RWPE2 (cell line): ENCODE measurements around the gene NKX1-1.

Experiments
- ATAC-seq: fragments of 200-7000 bp; cut with Tn5 transposase; 3 replicates; pipeline ENCODE4 v1.9.1; 2021; ENCODE audit warnings: low read depth
- DNase-seq: peaks from one replicate; pipeline ENCODE4 v3.0.0-alpha.2; 2020; ENCODE audit warnings: low spot score
- H3K27ac ChIP-seq: fragments of 450-650 bp; 2 replicates; pipeline ENCODE4 v1.5.1; 2017; ENCODE audit warnings: mild to moderate bottlenecking; ENCODE audit not compliant: poor library complexity, severe bottlenecking
- H3K27me3 ChIP-seq: fragments of 250-450 bp; sonication (Bioruptor Pico); 2 replicates; pipeline ENCODE4 v1.5.1; 2021; ENCODE audit warnings: mild to moderate bottlenecking, moderate library complexity; ENCODE audit not compliant: insufficient read depth, poor library complexity, severe bottlenecking
- H3K36me3 ChIP-seq: fragments of 250-450 bp; sonication (Bioruptor Pico); 2 replicates; pipeline ENCODE4 v1.5.1; 2020; ENCODE audit warnings: low read depth, mild to moderate bottlenecking, moderate library complexity
- H3K4me1 ChIP-seq: fragments of 250-450 bp; sonication (Bioruptor Pico); 2 replicates; pipeline ENCODE4 v1.5.1; 2021; ENCODE audit warnings: mild to moderate bottlenecking, moderate library complexity; ENCODE audit not compliant: insufficient read depth, poor library complexity, severe bottlenecking
- H3K4me3 ChIP-seq: fragments of 250-450 bp; sonication (Bioruptor Pico); 2 replicates; pipeline ENCODE4 v1.5.1; 2021; ENCODE audit warnings: mild to moderate bottlenecking, moderate library complexity; ENCODE audit not compliant: severe bottlenecking
- H3K9me3 ChIP-seq: fragments of 250-450 bp; sonication (Bioruptor Pico); 2 replicates; pipeline ENCODE4 v1.5.1; 2021; ENCODE audit warnings: mild to moderate bottlenecking, moderate library complexity; ENCODE audit not compliant: severe bottlenecking
- TF ChIP-seq, protein P1 (sequence below): fragments of 450-650 bp; IDR thresholded peaks from one replicate; pipeline ENCODE4 v1.5.1; 2017; ENCODE audit warnings: mild to moderate bottlenecking, moderate library complexity; ENCODE audit not compliant: poor library complexity, severe bottlenecking

Gene NKX1-1

DNA sequence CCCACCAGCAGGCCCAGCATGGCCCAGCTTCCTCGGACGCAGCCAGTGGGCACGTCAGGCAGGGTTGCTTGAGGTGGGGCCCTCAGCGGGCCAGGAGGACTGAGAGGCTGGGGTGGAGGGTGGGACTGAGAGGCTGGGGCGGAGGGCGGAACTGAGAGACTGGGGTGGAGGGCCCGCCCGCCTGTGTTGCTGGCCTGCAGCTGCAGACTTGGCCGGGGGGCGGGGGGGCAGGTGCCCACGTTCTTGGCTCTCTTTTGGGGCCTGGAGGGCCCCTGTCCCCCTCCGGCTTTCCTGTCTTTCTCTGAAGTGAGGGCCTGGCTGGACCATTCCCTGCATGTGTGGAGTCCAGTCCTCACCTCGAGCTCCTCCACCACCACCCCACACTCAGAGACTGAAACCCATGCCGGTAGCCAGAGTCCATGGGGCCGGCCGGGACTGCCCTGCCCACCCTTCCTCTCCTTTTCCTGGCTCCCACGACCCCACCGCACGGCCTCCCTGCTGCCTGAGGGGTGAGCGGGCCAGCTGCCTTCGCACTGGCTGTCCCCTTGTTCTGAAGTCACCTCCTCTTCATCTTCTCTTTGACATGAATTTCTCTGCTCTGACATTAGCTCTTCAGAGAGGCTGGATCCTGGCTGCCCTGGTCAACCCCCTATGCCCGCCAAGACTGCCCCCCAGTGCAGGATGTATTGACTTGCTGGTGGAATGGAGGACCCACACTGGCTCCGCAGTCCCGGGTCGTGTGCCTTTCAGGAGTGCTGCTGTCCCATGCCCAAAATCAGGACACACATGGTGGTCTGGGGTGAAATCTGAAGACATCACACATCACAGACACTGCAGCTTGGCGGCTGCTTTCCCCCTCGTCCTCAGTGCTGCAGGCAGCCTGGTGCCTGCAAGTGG is 10.1 kb upstream of the NKX1-1 start:
- ATAC-seq (no peak), DNase-seq (peak; percentile 57)
- peaks cover 44% of the 10 kb centered on the region for H3K27me3 ChIP-seq
- no peaks in the 10 kb centered on the region for H3K36me3 ChIP-seq
- TF ChIP-seq, protein P1, sequence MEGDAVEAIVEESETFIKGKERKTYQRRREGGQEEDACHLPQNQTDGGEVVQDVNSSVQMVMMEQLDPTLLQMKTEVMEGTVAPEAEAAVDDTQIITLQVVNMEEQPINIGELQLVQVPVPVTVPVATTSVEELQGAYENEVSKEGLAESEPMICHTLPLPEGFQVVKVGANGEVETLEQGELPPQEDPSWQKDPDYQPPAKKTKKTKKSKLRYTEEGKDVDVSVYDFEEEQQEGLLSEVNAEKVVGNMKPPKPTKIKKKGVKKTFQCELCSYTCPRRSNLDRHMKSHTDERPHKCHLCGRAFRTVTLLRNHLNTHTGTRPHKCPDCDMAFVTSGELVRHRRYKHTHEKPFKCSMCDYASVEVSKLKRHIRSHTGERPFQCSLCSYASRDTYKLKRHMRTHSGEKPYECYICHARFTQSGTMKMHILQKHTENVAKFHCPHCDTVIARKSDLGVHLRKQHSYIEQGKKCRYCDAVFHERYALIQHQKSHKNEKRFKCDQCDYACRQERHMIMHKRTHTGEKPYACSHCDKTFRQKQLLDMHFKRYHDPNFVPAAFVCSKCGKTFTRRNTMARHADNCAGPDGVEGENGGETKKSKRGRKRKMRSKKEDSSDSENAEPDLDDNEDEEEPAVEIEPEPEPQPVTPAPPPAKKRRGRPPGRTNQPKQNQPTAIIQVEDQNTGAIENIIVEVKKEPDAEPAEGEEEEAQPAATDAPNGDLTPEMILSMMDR, result no peak
- no peak overlapping the region for H3K4me3 ChIP-seq
- H3K9me3 ChIP-seq, result no peaks in the 10 kb centered on the region
- no peak overlapping the region for H3K27ac ChIP-seq
- H3K4me1 ChIP-seq, result no peaks in the 10 kb centered on the region

DNA sequence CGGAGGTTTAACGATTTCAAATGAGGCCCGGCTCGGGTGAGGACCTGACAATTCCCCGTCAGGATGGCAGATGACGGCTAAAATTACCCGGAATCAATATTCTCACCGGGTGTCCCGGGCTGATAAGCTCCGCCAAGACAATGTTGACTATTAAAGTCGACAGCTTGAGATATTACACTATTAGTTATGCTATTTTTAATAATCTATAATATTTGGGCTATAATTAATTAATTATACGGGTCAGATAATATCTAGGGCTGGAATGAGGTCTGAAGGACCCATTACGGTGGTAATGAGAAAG is 9.4 kb upstream of the NKX1-1 start:
- DNase-seq, result no peak
- H3K27me3 ChIP-seq, result peaks cover 44% of the 10 kb centered on the region
- no peaks in the 10 kb centered on the region for H3K9me3 ChIP-seq
- no peak overlapping the region for H3K4me3 ChIP-seq
- TF ChIP-seq, protein P1, result no peak
- no peaks in the 10 kb centered on the region for H3K36me3 ChIP-seq
- no peak for ATAC-seq
- no peak overlapping the region for H3K27ac ChIP-seq
- H3K4me1 ChIP-seq, result no peaks in the 10 kb centered on the region

DNA sequence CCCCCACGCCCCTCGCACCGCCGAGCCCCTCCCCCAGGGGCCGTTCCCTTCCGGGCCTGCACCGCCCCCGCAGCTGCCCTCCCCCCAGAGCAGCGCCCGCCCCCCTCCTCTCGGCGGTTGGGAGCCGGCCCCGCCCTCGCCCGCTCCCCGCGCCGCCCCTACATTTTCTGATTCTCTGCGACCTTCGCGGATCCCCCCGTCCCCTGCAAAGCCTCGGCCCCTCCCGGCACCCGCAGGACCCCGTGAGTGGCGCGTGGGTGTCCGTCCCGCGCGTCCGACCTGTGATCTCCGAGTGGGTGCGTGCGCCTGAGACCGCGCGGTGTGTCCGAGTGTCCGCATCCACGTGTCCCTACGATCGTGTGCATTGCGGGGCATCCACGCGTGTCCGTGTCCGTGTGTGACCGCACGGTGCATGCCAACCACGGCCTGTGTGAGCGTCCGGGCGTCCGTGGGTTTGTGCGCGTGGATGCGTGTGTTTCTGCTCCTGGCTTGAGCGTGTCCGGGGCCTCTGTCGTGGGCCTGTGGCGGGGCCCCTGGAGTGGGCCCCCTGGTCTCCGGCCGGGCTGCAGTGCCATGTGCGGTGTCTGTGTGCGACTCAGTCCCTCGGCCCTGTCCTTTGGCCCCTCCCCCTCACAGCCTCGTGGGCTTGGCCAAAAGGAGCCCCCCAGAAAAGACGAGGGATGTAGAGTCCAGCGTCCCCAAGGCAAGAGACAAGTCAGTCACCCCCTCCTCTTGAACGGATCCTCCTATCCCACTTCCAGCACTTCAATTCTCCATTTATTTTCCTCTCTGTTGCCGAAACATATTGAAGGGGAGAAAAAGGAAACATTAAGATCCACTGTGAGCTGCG is 8.8 kb upstream of the NKX1-1 start:
- H3K27ac ChIP-seq, result no peak overlapping the region
- no peaks in the 10 kb centered on the region for H3K9me3 ChIP-seq
- no peaks in the 10 kb centered on the region for H3K36me3 ChIP-seq
- DNase-seq, result peak; percentile 51
- TF ChIP-seq, protein P1, result no peak
- H3K4me3 ChIP-seq, result no peak overlapping the region
- no peak for ATAC-seq
- no peaks in the 10 kb centered on the region for H3K4me1 ChIP-seq
- H3K27me3 ChIP-seq, result peaks cover 47% of the 10 kb centered on the region

DNA sequence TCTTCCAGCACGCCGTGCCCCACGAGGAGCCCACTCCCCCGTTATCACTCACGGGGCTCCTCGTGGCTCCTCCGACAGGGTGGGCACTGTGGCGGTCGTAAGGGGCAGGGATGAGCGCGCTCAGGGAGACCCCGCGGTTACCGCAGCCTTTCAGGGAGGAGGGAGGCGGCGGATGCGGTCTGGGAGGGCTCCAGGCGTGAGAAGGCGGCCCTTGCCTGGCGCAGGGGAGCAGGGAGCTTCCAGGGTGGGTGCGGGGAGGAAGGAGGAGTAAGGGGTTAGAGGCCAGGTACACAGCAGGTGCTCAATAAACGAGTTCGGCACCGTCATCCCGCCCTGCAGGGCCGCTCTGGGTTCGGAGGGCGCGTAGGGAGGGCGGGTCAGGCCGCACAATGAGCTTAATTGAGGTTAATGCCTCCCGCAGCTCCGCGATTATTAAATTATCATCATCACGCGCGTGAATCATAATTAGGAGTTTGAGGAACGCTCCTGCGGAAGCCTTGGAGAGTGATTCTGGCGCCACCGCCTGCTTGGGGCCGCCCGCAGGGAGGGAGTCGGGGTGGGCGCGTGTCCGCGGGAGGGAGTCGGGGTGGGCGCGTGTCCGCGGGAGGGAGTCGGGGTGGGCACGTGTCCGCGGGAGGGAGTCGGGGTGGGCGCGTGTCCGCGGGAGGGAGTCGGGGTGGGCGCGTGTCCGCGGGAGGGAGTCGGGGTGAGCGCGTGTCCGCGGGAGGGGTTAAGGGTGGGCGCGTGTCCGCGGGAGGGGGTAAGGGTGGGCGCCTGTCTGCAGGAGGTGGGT is 7.6 kb upstream of the NKX1-1 start:
- H3K36me3 ChIP-seq, result no peaks in the 10 kb centered on the region
- H3K27me3 ChIP-seq, result peaks cover 59% of the 10 kb centered on the region
- TF ChIP-seq, protein P1, result no peak

More for the DNA sequence above, 7.6 kb upstream of the NKX1-1 start:
- no peaks in the 10 kb centered on the region for H3K4me1 ChIP-seq
- no peak for ATAC-seq
- no peak overlapping the region for H3K4me3 ChIP-seq
- peak; percentile 49 for DNase-seq
- H3K27ac ChIP-seq, result no peak overlapping the region
- no peaks in the 10 kb centered on the region for H3K9me3 ChIP-seq
